Neural cell (in vitro differentiated cells): ENCODE data around the gene ZNF862.

ENCODE experiments used
- EP300 ChIP-seq: fragments of 450-650 bp; conservative IDR thresholded peaks from 2 replicates; pipeline ENCODE4 v1.6.1; 2014; ENCODE audit warnings: antibody characterized with exemption, mild to moderate bottlenecking, moderate library complexity; ENCODE audit not compliant: poor library complexity, severe bottlenecking
- MXI1 ChIP-seq: fragments of 450-650 bp; conservative IDR thresholded peaks from 2 replicates; pipeline ENCODE4 v1.6.1; 2014; ENCODE audit warnings: antibody characterized with exemption, mild to moderate bottlenecking; ENCODE audit not compliant: poor library complexity, severe bottlenecking
- POLR2AphosphoS5 ChIP-seq: IDR thresholded peaks from 2 replicates; pipeline ENCODE4 v1.6.1; 2012
- TF ChIP-seq, protein P1 (sequence below): fragments of 450-650 bp; IDR thresholded peaks from 2 replicates; pipeline ENCODE4 v1.5.1; 2014; ENCODE audit warnings: antibody characterized with exemption, mild to moderate bottlenecking, moderate library complexity; ENCODE audit not compliant: poor library complexity, severe bottlenecking
- TF ChIP-seq, protein P2 (sequence below): IDR thresholded peaks from 2 replicates; pipeline ENCODE4 v1.6.1; 2012; ENCODE audit warnings: borderline replicate concordance

DNA sequence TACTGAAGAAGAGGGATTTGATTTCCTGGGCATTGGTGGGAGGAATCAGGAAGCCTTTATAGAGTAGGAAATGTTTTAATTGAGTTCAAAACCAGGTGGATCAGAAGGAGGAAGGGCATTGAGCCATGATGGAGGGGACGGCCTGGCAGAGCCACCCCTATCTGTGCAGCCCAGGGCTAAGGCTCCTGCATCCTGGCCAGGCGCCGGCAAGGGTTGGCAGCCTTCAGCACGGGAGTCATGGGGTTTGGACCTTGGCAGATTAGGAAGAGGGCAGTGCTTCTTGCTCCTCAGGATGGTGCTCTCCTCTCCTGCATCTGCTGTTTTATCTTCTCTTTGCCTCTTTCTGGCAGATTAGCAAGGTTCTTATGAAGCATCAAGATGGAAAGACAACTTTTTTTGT is 12.5 kb downstream of the ZNF862 start:
- TF ChIP-seq, protein P1, sequence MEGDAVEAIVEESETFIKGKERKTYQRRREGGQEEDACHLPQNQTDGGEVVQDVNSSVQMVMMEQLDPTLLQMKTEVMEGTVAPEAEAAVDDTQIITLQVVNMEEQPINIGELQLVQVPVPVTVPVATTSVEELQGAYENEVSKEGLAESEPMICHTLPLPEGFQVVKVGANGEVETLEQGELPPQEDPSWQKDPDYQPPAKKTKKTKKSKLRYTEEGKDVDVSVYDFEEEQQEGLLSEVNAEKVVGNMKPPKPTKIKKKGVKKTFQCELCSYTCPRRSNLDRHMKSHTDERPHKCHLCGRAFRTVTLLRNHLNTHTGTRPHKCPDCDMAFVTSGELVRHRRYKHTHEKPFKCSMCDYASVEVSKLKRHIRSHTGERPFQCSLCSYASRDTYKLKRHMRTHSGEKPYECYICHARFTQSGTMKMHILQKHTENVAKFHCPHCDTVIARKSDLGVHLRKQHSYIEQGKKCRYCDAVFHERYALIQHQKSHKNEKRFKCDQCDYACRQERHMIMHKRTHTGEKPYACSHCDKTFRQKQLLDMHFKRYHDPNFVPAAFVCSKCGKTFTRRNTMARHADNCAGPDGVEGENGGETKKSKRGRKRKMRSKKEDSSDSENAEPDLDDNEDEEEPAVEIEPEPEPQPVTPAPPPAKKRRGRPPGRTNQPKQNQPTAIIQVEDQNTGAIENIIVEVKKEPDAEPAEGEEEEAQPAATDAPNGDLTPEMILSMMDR: no peak
- TF ChIP-seq POLR2AphosphoS5 (no peak), EP300 (no peak), MXI1 (no peak)
- TF ChIP-seq, protein P2, sequence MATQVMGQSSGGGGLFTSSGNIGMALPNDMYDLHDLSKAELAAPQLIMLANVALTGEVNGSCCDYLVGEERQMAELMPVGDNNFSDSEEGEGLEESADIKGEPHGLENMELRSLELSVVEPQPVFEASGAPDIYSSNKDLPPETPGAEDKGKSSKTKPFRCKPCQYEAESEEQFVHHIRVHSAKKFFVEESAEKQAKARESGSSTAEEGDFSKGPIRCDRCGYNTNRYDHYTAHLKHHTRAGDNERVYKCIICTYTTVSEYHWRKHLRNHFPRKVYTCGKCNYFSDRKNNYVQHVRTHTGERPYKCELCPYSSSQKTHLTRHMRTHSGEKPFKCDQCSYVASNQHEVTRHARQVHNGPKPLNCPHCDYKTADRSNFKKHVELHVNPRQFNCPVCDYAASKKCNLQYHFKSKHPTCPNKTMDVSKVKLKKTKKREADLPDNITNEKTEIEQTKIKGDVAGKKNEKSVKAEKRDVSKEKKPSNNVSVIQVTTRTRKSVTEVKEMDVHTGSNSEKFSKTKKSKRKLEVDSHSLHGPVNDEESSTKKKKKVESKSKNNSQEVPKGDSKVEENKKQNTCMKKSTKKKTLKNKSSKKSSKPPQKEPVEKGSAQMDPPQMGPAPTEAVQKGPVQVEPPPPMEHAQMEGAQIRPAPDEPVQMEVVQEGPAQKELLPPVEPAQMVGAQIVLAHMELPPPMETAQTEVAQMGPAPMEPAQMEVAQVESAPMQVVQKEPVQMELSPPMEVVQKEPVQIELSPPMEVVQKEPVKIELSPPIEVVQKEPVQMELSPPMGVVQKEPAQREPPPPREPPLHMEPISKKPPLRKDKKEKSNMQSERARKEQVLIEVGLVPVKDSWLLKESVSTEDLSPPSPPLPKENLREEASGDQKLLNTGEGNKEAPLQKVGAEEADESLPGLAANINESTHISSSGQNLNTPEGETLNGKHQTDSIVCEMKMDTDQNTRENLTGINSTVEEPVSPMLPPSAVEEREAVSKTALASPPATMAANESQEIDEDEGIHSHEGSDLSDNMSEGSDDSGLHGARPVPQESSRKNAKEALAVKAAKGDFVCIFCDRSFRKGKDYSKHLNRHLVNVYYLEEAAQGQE: no peak
